ENCODE results near the gene ATAD2B. TPM values are rescaled to one million over a fixed set of nuclear protein-coding genes. Genes with fewer than 3 reads are reported as not detected.

The ATAD2B gene
- total and polyA plus RNA-seq, 4 donors = 2.3 to 16.2 (median 11.5) TPM

DNA sequence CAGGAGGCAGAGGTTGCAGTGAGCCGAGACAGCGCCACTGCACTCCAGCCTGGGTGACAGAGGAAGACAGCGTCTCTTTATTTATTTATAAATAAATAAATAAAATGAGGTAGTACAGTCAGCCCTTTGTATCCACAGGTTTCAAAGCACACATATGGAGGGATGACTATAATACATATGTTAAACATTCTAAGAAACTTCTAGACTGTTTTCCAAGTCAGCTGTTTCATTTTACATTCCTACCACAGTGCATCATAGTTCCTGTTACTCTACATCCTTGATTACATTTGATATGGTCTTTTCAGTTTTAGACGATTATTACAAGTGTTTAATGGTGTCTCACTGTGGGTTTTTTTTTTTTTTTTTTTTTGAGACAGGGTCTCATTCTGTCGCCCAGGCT is 157.6 kb downstream of the ATAD2B start:
- Histone ChIP-seq H3K27me3 (ENCODE audit: control insufficient read depth in 4 of 4, insufficient read depth in 4 of 4, low read length in 3 of 4) (no peaks in the 10 kb centered on the region), H3K4me3 (ENCODE audit: low read depth in 1 of 3, low read length in 3 of 3) (no peak overlapping the region), H3K9me3 (ENCODE audit: control insufficient read depth in 4 of 4, low read length in 3 of 4) (peaks cover 0 to 2% (median 0%) of the 10 kb centered on the region in 4 donors), H3K4me1 (ENCODE audit: control insufficient read depth in 4 of 4, insufficient read depth in 4 of 4, low read length in 3 of 4) (no peaks in the 10 kb centered on the region), H3K27ac (ENCODE audit: low read depth in 1 of 2, low read length in 2 of 2) (no peak overlapping the region), H3K36me3 (ENCODE audit: control insufficient read depth in 4 of 4, insufficient read depth in 3 of 4, low read depth in 1 of 4, low read length in 3 of 4) (peaks cover 2 to 23% (median 17%) of the 10 kb centered on the region in 4 donors), H3K9ac (ENCODE audit: low read depth in 1 of 2, low read length in 2 of 2) (no peak overlapping the region)
- no peak for DNase-seq (ENCODE audit: low spot score)
- 98% methylated on average over 5 of the region's 5 CpGs for WGBS
- TF ChIP-seq EGR1 (IDR thresholded peaks at IDR 0.05; ENCODE audit: low read depth in 2 of 2) (no peak), JUND (IDR thresholded peaks at IDR 0.05) (no peak), MAX (IDR thresholded peaks at IDR 0.05) (no peak), HNF4A (conservative IDR thresholded peaks at IDR 0.05) (no peak), FOXA2 (IDR thresholded peaks at IDR 0.05) (no peak), RAD21 (IDR thresholded peaks at IDR 0.05) (no peak), RXRA (IDR thresholded peaks at IDR 0.05) (no peak), HNF4G (IDR thresholded peaks at IDR 0.05) (no peak), REST (IDR thresholded peaks at IDR 0.05) (no peak), CTCF (IDR thresholded peaks at IDR 0.05; ENCODE audit: low read depth, low read length, missing input control) (no peak), TAF1 (conservative IDR thresholded peaks at IDR 0.05) (no peak), NR2F2 (IDR thresholded peaks at IDR 0.05) (no peak), SP1 (IDR thresholded peaks at IDR 0.05) (no peak), YY1 (IDR thresholded peaks at IDR 0.05) (no peak), GABPA (IDR thresholded peaks at IDR 0.05 in 1 of 2, conservative IDR thresholded peaks at IDR 0.05 in 1 of 2) (no peak), ATF3 (IDR thresholded peaks at IDR 0.05) (no peak), FOXA1 (IDR thresholded peaks at IDR 0.05) (no peak)
- TF ChIP-seq, protein P1, sequence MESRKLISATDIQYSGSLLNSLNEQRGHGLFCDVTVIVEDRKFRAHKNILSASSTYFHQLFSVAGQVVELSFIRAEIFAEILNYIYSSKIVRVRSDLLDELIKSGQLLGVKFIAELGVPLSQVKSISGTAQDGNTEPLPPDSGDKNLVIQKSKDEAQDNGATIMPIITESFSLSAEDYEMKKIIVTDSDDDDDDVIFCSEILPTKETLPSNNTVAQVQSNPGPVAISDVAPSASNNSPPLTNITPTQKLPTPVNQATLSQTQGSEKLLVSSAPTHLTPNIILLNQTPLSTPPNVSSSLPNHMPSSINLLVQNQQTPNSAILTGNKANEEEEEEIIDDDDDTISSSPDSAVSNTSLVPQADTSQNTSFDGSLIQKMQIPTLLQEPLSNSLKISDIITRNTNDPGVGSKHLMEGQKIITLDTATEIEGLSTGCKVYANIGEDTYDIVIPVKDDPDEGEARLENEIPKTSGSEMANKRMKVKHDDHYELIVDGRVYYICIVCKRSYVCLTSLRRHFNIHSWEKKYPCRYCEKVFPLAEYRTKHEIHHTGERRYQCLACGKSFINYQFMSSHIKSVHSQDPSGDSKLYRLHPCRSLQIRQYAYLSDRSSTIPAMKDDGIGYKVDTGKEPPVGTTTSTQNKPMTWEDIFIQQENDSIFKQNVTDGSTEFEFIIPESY (IDR thresholded peaks at IDR 0.05) = no peak
